Adrenal gland (tissue), 5 donors: ENCODE data around the gene KAZN.

ENCODE experiments used
- CTCF ChIP-seq, 6 experiments: fragments of 450-650 bp in 4 of 6; fragments of 200-600 bp in 2 of 6; sonication (generic) in 1 of 6; IDR thresholded peaks; 1 replicate in 5 of 6; 2 replicates in 1 of 6; pipeline versions ENCODE4 v1.5.1 to v1.8.0; 2016 to 2021; ENCODE audit warnings: antibody characterized with exemption in 6 of 6, mild to moderate bottlenecking in 2 of 6, moderate library complexity in 1 of 6
- POLR2A ChIP-seq, 2 donors: fragments of 450-650 bp; IDR thresholded peaks; one replicate each; pipeline ENCODE4 v1.6.1; 2017; ENCODE audit warnings: antibody characterized with exemption in 2 of 2, mild to moderate bottlenecking in 2 of 2, moderate library complexity in 1 of 2
- donor health status: DM: no; HTN: no; CAD: no.

GRCh38 chr1:14986168-14986567, 387.7 kb downstream of the KAZN start:
- TF ChIP-seq CTCF (IDR thresholded peaks at IDR 0.05) (no peak), POLR2A (IDR thresholded peaks at IDR 0.05) (no peak)
